Heart left ventricle (tissue), 16 donors: ENCODE results near the gene SNCA. TPM values are rescaled to one million over a fixed set of nuclear protein-coding genes. Genes with fewer than 3 reads are reported as not detected.

Source experiments
- ATAC-seq, 4 donors: fragments of 200-7000 bp; cut with Tn5 transposase; one replicate each; pipeline ENCODE4 v1.9.1; 2020 to 2022; ENCODE audit warnings: moderate library complexity in 4 of 4, mild to moderate bottlenecking in 3 of 4, moderate number of reproducible peaks in 1 of 4
- DNase-seq, 5 donors: peaks; one replicate each; pipeline ENCODE4 v3.0.0-alpha.2; 2020
- H3K27ac ChIP-seq, 12 donors: fragments of 200-600 bp; sonication (generic) in 4 of 12; one replicate each; pipeline versions ENCODE4 v1.5.0 to v1.8.0; 2016 to 2022; ENCODE audit warnings: mild to moderate bottlenecking in 2 of 12
- H3K27me3 ChIP-seq, 9 donors: fragments of 200-600 bp; sonication (generic) in 2 of 9; one replicate each; pipeline versions ENCODE4 v1.5.1 to v1.8.0; 2016 to 2022; ENCODE audit warnings: mild to moderate bottlenecking in 3 of 9
- H3K36me3 ChIP-seq, 9 donors: fragments of 200-600 bp; sonication (generic) in 2 of 9; one replicate each; pipeline versions ENCODE4 v1.5.0 to v1.8.0; 2018 to 2022; ENCODE audit warnings: mild to moderate bottlenecking in 2 of 9
- H3K4me1 ChIP-seq, 12 donors: fragments of 200-600 bp; sonication (generic) in 4 of 12; one replicate each; pipeline versions ENCODE4 v1.5.0 to v1.8.0; 2016 to 2022; ENCODE audit warnings: mild to moderate bottlenecking in 3 of 12
- H3K4me3 ChIP-seq, 12 donors: fragments of 200-600 bp; sonication (generic) in 4 of 12; one replicate each; pipeline versions ENCODE4 v1.5.0 to v1.8.0; 2017 to 2022; ENCODE audit warnings: mild to moderate bottlenecking in 9 of 12, moderate library complexity in 4 of 12
- H3K9me3 ChIP-seq, 12 donors: fragments of 200-600 bp; sonication (generic) in 4 of 12; one replicate each; pipeline versions ENCODE4 v1.5.0 to v1.8.0; 2016 to 2022; ENCODE audit warnings: mild to moderate bottlenecking in 1 of 12
- CTCF ChIP-seq, 12 donors: fragments of 200-600 bp; sonication (generic) in 4 of 12; IDR thresholded peaks; one replicate each; pipeline versions ENCODE4 v1.5.0 to v1.8.0; 2018 to 2022; ENCODE audit warnings: antibody characterized with exemption in 12 of 12, mild to moderate bottlenecking in 5 of 12
- POLR2A ChIP-seq, 2 donors: fragments of 450-650 bp; IDR thresholded peaks; one replicate each; pipeline ENCODE4 v1.6.1; 2017; ENCODE audit warnings: antibody characterized with exemption in 2 of 2, mild to moderate bottlenecking in 2 of 2, moderate library complexity in 2 of 2
- WGBS, 4 donors: extraction: QIAGEN DNeasy Blood & Tissue Kit in 2 of 4; methylation state at CpG; one replicate each; pipeline versions ENCODE4 v1.1.5 to v1.1.7; 2013 to 2018; 5-methylcytosine and 5-hydroxymethylcytosine counted together
- intact Hi-C, 10 donors: fragments of 100-400 bp; cut with DNase I; formaldehyde crosslinking; loops; one replicate each; pipeline versions ENCODE4 v1.11.1 to v1.14.2; 2022
- polyA plus RNA-seq, 2 donors: library from polyadenylated mRNA; stranded (reverse); fragments of 200-250 nt; gene quantifications; one replicate each; pipeline ENCODE4 v1.2.3, GENCODE V29; 2013
- total RNA-seq, 9 donors: library from RNA; depleted of rRNA in 2 of 9; stranded (reverse); fragments of >200 nt in 2 of 9; fragmentation: NEBNext Ultra II Directional in 3 of 9; extraction: Animal tissue kit (Norgen Biotek cat#: 25700) in 3 of 9; gene quantifications; one replicate each; pipeline versions ENCODE4 v1.1.0 to v1.2.4, GENCODE V29; 2016 to 2023
- donor health status: ischemic (EF 13 %, LVEDD 7.1; RV severe dilation, severe dysfunction).
- donor health status: healthy with polysubstance abuse.
- donor health status: DM: no; HTN: yes; CAD: no.
- donor health status: DM: no; HTN: no; CAD: no.
- donor health status: ischemic (EF 25% LVEDD 6.9; RV normal size, moderate dysfunction).
- donor health status: ischemic (EF 25% LVEDD 5.7; RV mildly dilated, moderate dysfunction).
- donor health status: healthy.
- donor health status: DM: yes; HTN: yes; CAD: no.
- donor health status: ischemic (EF 35%, LVEDD 5.7; RV mildly dilated, moderate dysfunction).
- donor health status: nonischemic (EF 11% LVEDD 7.7; RV severe dilation, severe dysfunction).
- donor health status: DM: yes; HTN: yes; CAD: no.
- donor health status: PGD.
- donor health status: ischemic (EF 29% LVEDD 5.4; RV normal size, mild dysfunction).
- donor health status: nonischemic (EF 23%, LVEDD 6.1; RV moderate dilation, normal function).

SNCA gene
- total and polyA plus RNA-seq, 11 donors, result 2.3 to 27.9 (median 5.5) TPM

GRCh38 chr4:89685277-89685676 lies 151.7 kb downstream of the SNCA start:
- intact Hi-C loops, result no loop called here
- no peak overlapping the region for H3K27ac ChIP-seq
- H3K9me3 ChIP-seq, result no peaks in the 10 kb centered on the region
- whole genome bisulfite sequencing, 4 donors, result 24 to 67% (median 32%) methylated on average over 1 of the region's 1 CpG
- DNase-seq, result no peak
- no peaks in the 10 kb centered on the region for H3K4me1 ChIP-seq
- ATAC-seq, result no peak
- no peak overlapping the region for H3K4me3 ChIP-seq
- no peaks in the 10 kb centered on the region for H3K36me3 ChIP-seq
- TF ChIP-seq POLR2A (IDR thresholded peaks at IDR 0.05) (no peak), CTCF (IDR thresholded peaks at IDR 0.05) (no peak)
- H3K27me3 ChIP-seq, result no peaks in the 10 kb centered on the region

GRCh38 chr4:89684536-89684935 lies 152.4 kb downstream of the SNCA start:
- DNase-seq (no peak), ATAC-seq (no peak)
- no peaks in the 10 kb centered on the region for H3K36me3 ChIP-seq
- H3K27me3 ChIP-seq, result no peaks in the 10 kb centered on the region
- no peaks in the 10 kb centered on the region for H3K4me1 ChIP-seq
- H3K27ac ChIP-seq, result no peak overlapping the region
- 95 to 100% (median 98%) methylated on average over 1 of the region's 1 CpG for WGBS, 4 donors
- peaks cover 0 to 3% (median 0%) of the 10 kb centered on the region in 12 donors for H3K9me3 ChIP-seq
- TF ChIP-seq POLR2A (IDR thresholded peaks at IDR 0.05), result no peak
- TF ChIP-seq CTCF (IDR thresholded peaks at IDR 0.05), result no peak
- H3K4me3 ChIP-seq, result no peak overlapping the region
- intact Hi-C loops, result no loop called here

- TF ChIP-seq CTCF (IDR thresholded peaks at IDR 0.05) (no peak), POLR2A (IDR thresholded peaks at IDR 0.05) (no peak)
- Histone ChIP-seq H3K27me3 (no peaks in the 10 kb centered on the region), H3K4me1 (no peaks in the 10 kb centered on the region), H3K4me3 (no peak overlapping the region), H3K27ac (no peak overlapping the region), H3K36me3 (no peaks in the 10 kb centered on the region), H3K9me3 (peaks cover 0 to 3% (median 0%) of the 10 kb centered on the region in 12 donors)
- ATAC-seq, result no peak
- intact Hi-C loops, result no loop called here
- WGBS, 4 donors, result 38 to 55% (median 50%) methylated on average over 2 of the region's 2 CpGs
- no peak for DNase-seq
Measured at GRCh38 chr4:89682808-89683207, 154.2 kb downstream of the SNCA start.

- intact Hi-C loops, result no loop called here
- no peak for ATAC-seq
Measured at GRCh38 chr4:89681671-89682070, 155.3 kb downstream of the SNCA start.

More at GRCh38 chr4:89681671-89682070, 155.3 kb downstream of the SNCA start:
- no peak overlapping the region for H3K4me3 ChIP-seq
- H3K27ac ChIP-seq, result no peak overlapping the region
- TF ChIP-seq POLR2A (IDR thresholded peaks at IDR 0.05) (no peak), CTCF (IDR thresholded peaks at IDR 0.05) (no peak)
- no peaks in the 10 kb centered on the region for H3K27me3 ChIP-seq
- H3K9me3 ChIP-seq, result peaks cover 0 to 11% (median 0%) of the 10 kb centered on the region in 12 donors
- H3K36me3 ChIP-seq, result no peaks in the 10 kb centered on the region
- WGBS, 4 donors, result 86 to 92% (median 90%) methylated on average over 1 of the region's 1 CpG
- H3K4me1 ChIP-seq, result no peaks in the 10 kb centered on the region
- no peak for DNase-seq
